B cell (primary cell): Measurements from ENCODE around the gene BUD13. TPM values are rescaled to one million over a fixed set of nuclear protein-coding genes. Genes with fewer than 3 reads are reported as not detected.

Source experiments
- ATAC-seq: fragments of 200-7000 bp; cut with Tn5 transposase; one replicate; pipeline ENCODE4 v1.10.0; 2021; ENCODE audit warnings: low read depth, mild to moderate bottlenecking, moderate number of reproducible peaks, moderate library complexity
- CTCF ChIA-PET: fragments of 350-600 bp; sonication (Branson Sonifier 250); formaldehyde crosslinking; loops from one replicate; lab custom pipeline; 2021; ENCODE audit warnings: antibody characterized with exemption, inconsistent platforms; lab: Charles Lee
- POLR2A ChIA-PET: fragments of 350-600 bp; sonication (Branson Sonifier 250); formaldehyde crosslinking; loops from one replicate; lab custom pipeline; 2021; ENCODE audit warnings: antibody characterized with exemption; lab: Charles Lee
- DNase-seq: peaks from one replicate; pipeline ENCODE4 v3.0.0; 2013
- H2AFZ ChIP-seq: 2 replicates; pipeline ENCODE4 v1.6.1; 2012; ENCODE audit warnings: mild to moderate bottlenecking, low read depth, low read length; ENCODE audit not compliant: insufficient read depth, poor library complexity, severe bottlenecking
- H3K27ac ChIP-seq, 2 donors: 1 replicate in 1 of 2; 2 replicates in 1 of 2; pipeline ENCODE4 v1.5.1; 2012 to 2013; ENCODE audit warnings: low read length in 2 of 2, mild to moderate bottlenecking in 2 of 2, moderate library complexity in 1 of 2
- H3K27me3 ChIP-seq, 4 experiments: fragments of 200-600 bp in 1 of 4; sonication (generic) in 1 of 4; replicated peaks in 1 of 4; 1 replicate in 2 of 4; 2 replicates in 2 of 4; pipeline versions ENCODE4 v1.6.1 to v1.7.0; 2013 to 2016; ENCODE audit warnings: low read length in 3 of 4, mild to moderate bottlenecking in 2 of 4, mixed read lengths in 1 of 4, moderate library complexity in 1 of 4; ENCODE audit not compliant: insufficient read depth in 4 of 4, control insufficient read depth in 3 of 4; ENCODE audit errors: control extremely low read depth in 1 of 4
- H3K36me3 ChIP-seq, 2 experiments: replicated peaks in 1 of 2; 1 replicate in 1 of 2; 2 replicates in 1 of 2; pipeline versions ENCODE4 v1.6.1 to v1.7.1; 2013; ENCODE audit warnings: low read length in 1 of 2; ENCODE audit not compliant: insufficient read depth in 2 of 2, control insufficient read depth in 1 of 2; ENCODE audit errors: control extremely low read depth in 1 of 2, extremely low read depth in 1 of 2
- H3K4me1 ChIP-seq, 2 donors: fragments of 200-600 bp in 1 of 2; sonication (generic) in 1 of 2; 1 replicate in 1 of 2; 2 replicates in 1 of 2; pipeline versions ENCODE4 v1.5.1 to v1.6.1; 2013 to 2017; ENCODE audit warnings: low read length in 2 of 2; ENCODE audit not compliant: control insufficient read depth in 2 of 2, insufficient read depth in 2 of 2
- H3K4me2 ChIP-seq: replicated peaks from 2 replicates; pipeline ENCODE3; 2012; ENCODE audit warnings: mild to moderate bottlenecking, low read depth, low read length; ENCODE audit not compliant: poor library complexity, severe bottlenecking
- H3K4me3 ChIP-seq, 5 experiments: fragments of 200-600 bp in 1 of 5; sonication (generic) in 1 of 5; 1 replicate in 3 of 5; 2 replicates in 2 of 5; pipeline versions ENCODE4 v1.5.1 to v1.7.0; 2011 to 2016; ENCODE audit warnings: low read length in 4 of 5, mild to moderate bottlenecking in 4 of 5, low read depth in 2 of 5, control low read depth in 1 of 5, moderate library complexity in 1 of 5; ENCODE audit not compliant: insufficient read depth in 1 of 5; ENCODE audit errors: control extremely low read depth in 1 of 5, extremely low read depth in 1 of 5
- H3K79me2 ChIP-seq: fragments of 200-600 bp; sonication (generic); one replicate; pipeline ENCODE4 v1.6.0; 2016; ENCODE audit warnings: low read length; ENCODE audit not compliant: control insufficient read depth, insufficient read depth
- H3K9ac ChIP-seq: fragments of 200-600 bp; sonication (generic); 2 replicates; pipeline ENCODE4 v1.6.1; 2017; ENCODE audit warnings: mild to moderate bottlenecking, low read length, moderate library complexity
- H3K9me3 ChIP-seq, 3 donors: one replicate each; pipeline versions ENCODE4 v1.6.1 to v1.7.1; 2013; ENCODE audit warnings: low read length in 2 of 3; ENCODE audit not compliant: control insufficient read depth in 2 of 3, insufficient read depth in 1 of 3; ENCODE audit errors: control extremely low read depth in 1 of 3
- H4K20me1 ChIP-seq: 2 replicates; pipeline ENCODE4 v1.6.0; 2012; ENCODE audit warnings: mild to moderate bottlenecking, low read length; ENCODE audit not compliant: insufficient read depth, control insufficient read depth, poor library complexity, severe bottlenecking
- H3K27ac Mint-ChIP-seq: one replicate; pipeline ENCODE4 v1.8.0; 2021; ENCODE audit warnings: mixed read lengths
- H3K27me3 Mint-ChIP-seq: one replicate; pipeline ENCODE4 v1.8.0; 2021; ENCODE audit warnings: mixed read lengths
- H3K4me1 Mint-ChIP-seq: one replicate; pipeline ENCODE4 v1.8.0; 2021; ENCODE audit warnings: mixed read lengths
- H3K4me3 Mint-ChIP-seq: one replicate; pipeline ENCODE4 v1.8.0; 2021; ENCODE audit warnings: mixed read lengths
- H3K9me3 Mint-ChIP-seq: one replicate; pipeline ENCODE4 v1.8.0; 2022; ENCODE audit warnings: mixed read lengths; ENCODE audit not compliant: insufficient read depth
- EZH2 ChIP-seq: IDR thresholded peaks from 2 replicates; pipeline ENCODE4 v1.6.1; 2012; ENCODE audit warnings: borderline replicate concordance, low read depth, mild to moderate bottlenecking, moderate library complexity, low read length; ENCODE audit not compliant: insufficient read depth, poor library complexity, severe bottlenecking
- WGBS: methylation state at CpG from one replicate; pipeline ENCODE4 v1.1.5; 2013; ENCODE audit warnings: missing lambda C conversion rate; ENCODE audit not compliant: insufficient coverage; 5-methylcytosine and 5-hydroxymethylcytosine counted together
- intact Hi-C: fragments of 100-400 bp; cut with micrococcal nuclease; formaldehyde crosslinking; loops from one replicate; pipeline ENCODE4 v1.10.0; 2022
- polyA plus RNA-seq: library from polyadenylated mRNA; depleted of rRNA; stranded (reverse); fragments of >200 nt; gene quantifications from 2 replicates; pipeline ENCODE4 v1.2.3, GENCODE V29; 2012
- total RNA-seq, 2 donors: library from RNA; stranded (reverse); fragments of 120-200 nt in 1 of 2; gene quantifications; 1 replicate in 1 of 2; 2 replicates in 1 of 2; pipeline versions ENCODE4 v1.2.3 to v1.2.4, GENCODE V29; 2013 to 2022
- TF ChIP-seq, protein P1 (sequence below): fragments of 200-600 bp; IDR thresholded peaks from one replicate; pipeline ENCODE4 v1.8.0; 2022; ENCODE audit warnings: antibody characterized with exemption, mild to moderate bottlenecking

Gene BUD13
- total and polyA plus RNA-seq, 2 donors (not counting 1 experiment from before 2014, with no cell fraction given), result 14.1 to 24.2 TPM

DNA sequence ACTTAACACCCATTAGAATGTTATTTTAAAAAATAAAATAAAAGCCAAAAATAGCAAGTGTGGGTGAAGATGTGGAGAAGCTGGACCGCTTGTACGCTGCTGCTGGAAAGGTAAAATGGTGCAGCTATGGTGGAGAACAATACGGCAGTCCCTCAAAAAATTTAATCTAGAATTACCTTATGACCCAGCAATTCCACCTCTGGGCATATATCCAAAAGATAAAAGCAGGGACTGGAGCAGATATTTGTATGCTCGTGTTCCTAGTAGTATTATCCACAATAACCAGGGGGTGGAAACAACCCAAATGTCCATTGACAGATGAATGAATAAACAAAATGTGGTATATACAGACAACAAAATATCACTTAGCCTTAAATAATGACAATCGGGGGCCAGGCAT is 25.0 kb upstream of the BUD13 start:
- no peak for TF ChIP-seq EZH2
- TF ChIP-seq, protein P1, sequence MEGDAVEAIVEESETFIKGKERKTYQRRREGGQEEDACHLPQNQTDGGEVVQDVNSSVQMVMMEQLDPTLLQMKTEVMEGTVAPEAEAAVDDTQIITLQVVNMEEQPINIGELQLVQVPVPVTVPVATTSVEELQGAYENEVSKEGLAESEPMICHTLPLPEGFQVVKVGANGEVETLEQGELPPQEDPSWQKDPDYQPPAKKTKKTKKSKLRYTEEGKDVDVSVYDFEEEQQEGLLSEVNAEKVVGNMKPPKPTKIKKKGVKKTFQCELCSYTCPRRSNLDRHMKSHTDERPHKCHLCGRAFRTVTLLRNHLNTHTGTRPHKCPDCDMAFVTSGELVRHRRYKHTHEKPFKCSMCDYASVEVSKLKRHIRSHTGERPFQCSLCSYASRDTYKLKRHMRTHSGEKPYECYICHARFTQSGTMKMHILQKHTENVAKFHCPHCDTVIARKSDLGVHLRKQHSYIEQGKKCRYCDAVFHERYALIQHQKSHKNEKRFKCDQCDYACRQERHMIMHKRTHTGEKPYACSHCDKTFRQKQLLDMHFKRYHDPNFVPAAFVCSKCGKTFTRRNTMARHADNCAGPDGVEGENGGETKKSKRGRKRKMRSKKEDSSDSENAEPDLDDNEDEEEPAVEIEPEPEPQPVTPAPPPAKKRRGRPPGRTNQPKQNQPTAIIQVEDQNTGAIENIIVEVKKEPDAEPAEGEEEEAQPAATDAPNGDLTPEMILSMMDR, result no peak
- no peak overlapping the region for H3K27ac Mint-ChIP-seq
- H3K27me3 Mint-ChIP-seq, result peaks cover 31% of the 10 kb centered on the region
- H3K4me1 Mint-ChIP-seq, result no peaks in the 10 kb centered on the region
- ChIA-PET POLR2A (no interaction called here), CTCF (no interaction called here)
- WGBS, result no CpG with 5 or more reads among the region's 5 CpGs
- Histone ChIP-seq H3K9me3 (no peaks in the 10 kb centered on the region), H3K36me3 (no peaks in the 10 kb centered on the region), H3K4me3 (no peak overlapping the region), H4K20me1 (no peaks in the 10 kb centered on the region), H3K4me2 (no peak overlapping the region), H3K9ac (no peak overlapping the region), H3K27ac (no peak overlapping the region), H3K4me1 (no peaks in the 10 kb centered on the region), H3K27me3 (peaks cover 0 to 8% (median 0%) of the 10 kb centered on the region in 4 experiments), H3K79me2 (no peaks in the 10 kb centered on the region), H2AFZ (no peak overlapping the region)
- no peak for ATAC-seq
- intact Hi-C loops, result loop anchor here (10.0 kb wide), 1 partner anchor 77 kb away; no protein-coding TSS in a partner anchor
- no peaks in the 10 kb centered on the region for H3K9me3 Mint-ChIP-seq
- DNase-seq, result no peak
- no peak overlapping the region for H3K4me3 Mint-ChIP-seq

DNA sequence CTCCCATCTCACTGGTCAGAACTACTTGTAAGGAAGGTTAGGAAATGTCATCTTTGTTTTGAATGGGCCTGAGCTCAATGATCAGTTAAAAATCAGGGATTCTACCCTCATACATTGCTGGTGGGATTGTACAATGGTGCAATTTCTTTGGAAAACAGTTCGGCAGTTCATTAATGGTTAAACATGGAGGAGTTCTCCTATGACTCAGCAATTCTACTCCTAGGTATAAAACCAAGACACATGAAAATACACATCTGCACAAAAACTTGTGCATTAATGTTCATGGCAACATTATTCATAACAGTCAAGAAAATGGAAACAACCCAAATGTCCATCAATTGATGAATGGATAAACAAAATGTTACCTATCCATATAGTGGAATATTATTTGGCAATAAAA is 23.8 kb upstream of the BUD13 start:
- H3K79me2 ChIP-seq, result no peaks in the 10 kb centered on the region
- no peak overlapping the region for H3K9ac ChIP-seq
- H3K4me1 ChIP-seq, result peaks cover 0 to 1% of the 10 kb centered on the region in 2 donors
- DNase-seq (no peak), ATAC-seq (no peak)
- no peaks in the 10 kb centered on the region for H3K36me3 ChIP-seq
- intact Hi-C loops, result loop anchor here (10.0 kb wide), 1 partner anchor 78 kb away; no protein-coding TSS in a partner anchor
- H3K27me3 ChIP-seq, result peaks cover 0 to 7% (median 0%) of the 10 kb centered on the region in 4 experiments
- POLR2A ChIA-PET, result no interaction called here
- H3K4me2 ChIP-seq, result no peak overlapping the region
- H3K27ac Mint-ChIP-seq, result no peak overlapping the region
- no peaks in the 10 kb centered on the region for H3K9me3 ChIP-seq
- no peaks in the 10 kb centered on the region for H3K4me1 Mint-ChIP-seq
- peaks cover 26% of the 10 kb centered on the region for H3K27me3 Mint-ChIP-seq
- no peaks in the 10 kb centered on the region for H3K9me3 Mint-ChIP-seq
- no peak overlapping the region for H3K4me3 Mint-ChIP-seq
- H3K27ac ChIP-seq, result no peak overlapping the region
- CTCF ChIA-PET, result interaction anchor here (0.5 kb wide), 1 partner anchor 39 kb away, joined by 3 read pairs; no protein-coding TSS in a partner anchor
- no peak for TF ChIP-seq EZH2
- TF ChIP-seq, protein P1, result no peak
- no peaks in the 10 kb centered on the region for H4K20me1 ChIP-seq
- no peak overlapping the region for H2AFZ ChIP-seq
- no peak overlapping the region for H3K4me3 ChIP-seq
- no CpG with 5 or more reads among the region's 1 CpG for WGBS
